Kidney (tissue), 14 donors: ENCODE results near the gene DCTN5. TPM values are rescaled to one million over a fixed set of nuclear protein-coding genes. Genes with fewer than 3 reads are reported as not detected.

Source experiments
- DNase-seq, 5 donors: peaks; one replicate each; pipeline ENCODE4 v3.0.0-alpha.2; 2013 to 2020
- FAIRE-seq: peaks from 2 replicates; lab custom pipeline; 2012; peaks lifted over from hg19 to GRCh38; lab: Jason Lieb, UNC
- H3K27ac ChIP-seq, 2 donors: one replicate each; pipeline ENCODE4 v1.7.0; 2013; ENCODE audit warnings: low read depth in 2 of 2, low read length in 2 of 2, inconsistent platforms in 1 of 2
- H3K27me3 ChIP-seq: one replicate; pipeline ENCODE4 v1.7.1; 2013; ENCODE audit warnings: low read length, inconsistent platforms; ENCODE audit not compliant: control insufficient read depth, insufficient read depth
- H3K36me3 ChIP-seq, 3 donors: one replicate each; pipeline versions ENCODE4 v1.7.0 to v1.7.1; 2013; ENCODE audit warnings: low read length in 3 of 3, control low read depth in 1 of 3, inconsistent platforms in 1 of 3; ENCODE audit not compliant: insufficient read depth in 3 of 3, control insufficient read depth in 2 of 3
- H3K4me1 ChIP-seq, 3 donors: one replicate each; pipeline versions ENCODE4 v1.7.0 to v1.7.1; 2013; ENCODE audit warnings: low read length in 3 of 3, inconsistent platforms in 1 of 3, low read depth in 1 of 3; ENCODE audit not compliant: control insufficient read depth in 2 of 3, insufficient read depth in 2 of 3
- H3K4me3 ChIP-seq, 3 donors: one replicate each; pipeline versions ENCODE4 v1.7.0 to v1.8.1; 2013; ENCODE audit warnings: low read length in 3 of 3, control low read depth in 1 of 3, inconsistent platforms in 1 of 3
- H3K9ac ChIP-seq, 3 donors: one replicate each; pipeline versions ENCODE4 v1.7.0 to v1.7.1; 2013; ENCODE audit warnings: low read length in 3 of 3, control low read depth in 1 of 3, inconsistent platforms in 1 of 3
- H3K9me3 ChIP-seq, 3 donors: one replicate each; pipeline versions ENCODE4 v1.7.0 to v1.7.1; 2013; ENCODE audit warnings: low read length in 3 of 3, control low read depth in 1 of 3, inconsistent platforms in 1 of 3; ENCODE audit not compliant: control insufficient read depth in 2 of 3, insufficient read depth in 1 of 3
- intact Hi-C: fragments of 100-400 bp; cut with DNase I; formaldehyde crosslinking; loops from one replicate; pipeline ENCODE4 v1.11.1; 2022
- polyA plus RNA-seq: library from polyadenylated mRNA; stranded (reverse); fragments of 350-450 nt; fragmentation: Illumina TruSeq; extraction: RNeasy Lipid Tissue Mini Kit (QIAGEN cat#74804); gene quantifications from one replicate; pipeline ENCODE4 v1.2.3, GENCODE V29; 2014; ENCODE audit warnings: low read depth, low replicate concordance; ENCODE audit not compliant: insufficient read depth
- total RNA-seq: library from RNA; stranded (reverse); fragmentation: NEBNext Ultra II Directional; extraction: Animal tissue kit (Norgen Biotek cat#: 25700); gene quantifications from one replicate; pipeline ENCODE4 v1.2.1, GENCODE V29; 2021
- TF ChIP-seq, protein P1 (sequence below): IDR thresholded peaks from 3 replicates; pipeline ENCODE4 v1.5.1; 2012; ENCODE audit warnings: mild to moderate bottlenecking, moderate library complexity, borderline replicate concordance; ENCODE audit not compliant: insufficient read depth; ENCODE audit errors: extremely low read depth
- donor health status: control.
- donor health status: control.
- donor health status: control.
- donor health status: control.
- donor health status: control.
- donor health status: DM: yes; HTN: yes; CAD: no.
- donor health status: Normal renal cell carcinoma (clear cell type).

The DCTN5 gene
- total and polyA plus RNA-seq, 2 donors from 2014 or later: 36.5 to 60.5 TPM

DNA sequence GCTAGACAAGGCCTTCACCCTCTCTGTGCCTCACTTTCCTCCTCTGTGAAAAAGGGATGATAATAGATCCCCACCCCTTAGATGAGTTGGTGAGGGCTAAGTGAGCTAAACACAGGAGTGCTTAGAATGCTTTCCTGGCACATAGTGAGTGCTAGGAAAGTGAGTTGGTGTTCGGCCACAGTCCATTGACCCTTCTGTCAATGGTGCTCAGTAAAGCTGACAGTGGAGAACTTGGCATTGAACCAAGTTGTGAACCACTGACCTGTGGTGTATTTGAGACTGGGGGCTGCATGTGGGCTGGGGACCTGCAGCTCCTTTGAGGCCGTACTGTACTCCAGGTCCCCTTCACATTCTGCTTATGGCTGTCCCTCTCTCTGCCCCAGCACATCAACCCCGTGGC is 42.2 kb downstream of the DCTN5 start:
- DNase-seq (no peak), FAIRE-seq (no peak)
- H3K4me3 ChIP-seq: no peak overlapping the region
- H3K4me1 ChIP-seq: peaks cover 0 to 5% (median 0%) of the 10 kb centered on the region in 3 donors
- no peaks in the 10 kb centered on the region for H3K9me3 ChIP-seq
- H3K36me3 ChIP-seq: peaks cover 5 to 34% (median 7%) of the 10 kb centered on the region in 3 donors
- intact Hi-C loops: no loop called here
- no peak overlapping the region for H3K9ac ChIP-seq
- no peak overlapping the region for H3K27ac ChIP-seq
- TF ChIP-seq, protein P1, sequence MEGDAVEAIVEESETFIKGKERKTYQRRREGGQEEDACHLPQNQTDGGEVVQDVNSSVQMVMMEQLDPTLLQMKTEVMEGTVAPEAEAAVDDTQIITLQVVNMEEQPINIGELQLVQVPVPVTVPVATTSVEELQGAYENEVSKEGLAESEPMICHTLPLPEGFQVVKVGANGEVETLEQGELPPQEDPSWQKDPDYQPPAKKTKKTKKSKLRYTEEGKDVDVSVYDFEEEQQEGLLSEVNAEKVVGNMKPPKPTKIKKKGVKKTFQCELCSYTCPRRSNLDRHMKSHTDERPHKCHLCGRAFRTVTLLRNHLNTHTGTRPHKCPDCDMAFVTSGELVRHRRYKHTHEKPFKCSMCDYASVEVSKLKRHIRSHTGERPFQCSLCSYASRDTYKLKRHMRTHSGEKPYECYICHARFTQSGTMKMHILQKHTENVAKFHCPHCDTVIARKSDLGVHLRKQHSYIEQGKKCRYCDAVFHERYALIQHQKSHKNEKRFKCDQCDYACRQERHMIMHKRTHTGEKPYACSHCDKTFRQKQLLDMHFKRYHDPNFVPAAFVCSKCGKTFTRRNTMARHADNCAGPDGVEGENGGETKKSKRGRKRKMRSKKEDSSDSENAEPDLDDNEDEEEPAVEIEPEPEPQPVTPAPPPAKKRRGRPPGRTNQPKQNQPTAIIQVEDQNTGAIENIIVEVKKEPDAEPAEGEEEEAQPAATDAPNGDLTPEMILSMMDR: no peak
- no peaks in the 10 kb centered on the region for H3K27me3 ChIP-seq

- Histone ChIP-seq H3K27me3 (no peaks in the 10 kb centered on the region), H3K27ac (no peak overlapping the region), H3K9ac (no peak overlapping the region), H3K9me3 (no peaks in the 10 kb centered on the region), H3K4me1 (no peaks in the 10 kb centered on the region), H3K36me3 (peaks cover 5 to 36% (median 5%) of the 10 kb centered on the region in 3 donors), H3K4me3 (no peak overlapping the region)
- DNase-seq (no peak), FAIRE-seq (no peak)
- TF ChIP-seq, protein P1: no peak
- intact Hi-C loops: no loop called here
Measured at GRCh38 chr16:23687034-23687808, 46.0 kb downstream of the DCTN5 start.

GRCh38 chr16:23689442-23690187 is 48.3 kb downstream of the DCTN5 start:
- no peaks in the 10 kb centered on the region for H3K9me3 ChIP-seq
- TF ChIP-seq, protein P1: no peak
- no peak for DNase-seq
- no peak overlapping the region for H3K9ac ChIP-seq
- peaks cover 0 to 28% (median 2%) of the 10 kb centered on the region in 3 donors for H3K36me3 ChIP-seq
- H3K27ac ChIP-seq: no peak overlapping the region
- H3K4me1 ChIP-seq: peaks cover 0 to under 1% (median 0%) of the 10 kb centered on the region in 3 donors
- no peak overlapping the region for H3K4me3 ChIP-seq
- intact Hi-C loops: no loop called here
- H3K27me3 ChIP-seq: no peaks in the 10 kb centered on the region
- no peak for FAIRE-seq
